ENCODE measurements around the gene MYO5C.
A peak's percentile ranks its signal among the peaks of the same experiment; 100 is the strongest.

Gene MYO5C

GRCh38 chr15:52308446-52309153 lies 13.0 kb upstream of the MYO5C start:
- TF ChIP-seq CTCF (IDR thresholded peaks at IDR 0.05; ENCODE audit: insufficient read depth, low read depth, low read length, missing control alignments) = no peak
- DNase-seq (ENCODE audit: low read depth) = no peak
- H3K4me3 ChIP-seq (ENCODE audit: low read length) = no peak overlapping the region

- no peak for DNase-seq (ENCODE audit: low read depth)
- H3K4me3 ChIP-seq (ENCODE audit: low read length) = no peak overlapping the region
- TF ChIP-seq CTCF (IDR thresholded peaks at IDR 0.05; ENCODE audit: insufficient read depth, low read depth, low read length, missing control alignments) = no peak
Measured at GRCh38 chr15:52307847-52308246, 12.2 kb upstream of the MYO5C start.

GRCh38 chr15:52306270-52306669 lies 10.7 kb upstream of the MYO5C start:
- no peak overlapping the region for H3K4me3 ChIP-seq (ENCODE audit: low read length)
- TF ChIP-seq CTCF (IDR thresholded peaks at IDR 0.05; ENCODE audit: insufficient read depth, low read depth, low read length, missing control alignments) = no peak
- DNase-seq (ENCODE audit: low read depth) = peak; percentile 96

GRCh38 chr15:52303093-52303772 lies 7.6 kb upstream of the MYO5C start:
- DNase-seq (ENCODE audit: low read depth) = no peak
- no peak for TF ChIP-seq CTCF (IDR thresholded peaks at IDR 0.05; ENCODE audit: insufficient read depth, low read depth, low read length, missing control alignments)
- H3K4me3 ChIP-seq (ENCODE audit: low read length) = no peak overlapping the region

GRCh38 chr15:52301265-52301847 lies 5.8 kb upstream of the MYO5C start:
- TF ChIP-seq CTCF (IDR thresholded peaks at IDR 0.05; ENCODE audit: insufficient read depth, low read depth, low read length, missing control alignments) = no peak
- DNase-seq (ENCODE audit: low read depth) = no peak
- no peak overlapping the region for H3K4me3 ChIP-seq (ENCODE audit: low read length)

- TF ChIP-seq CTCF (IDR thresholded peaks at IDR 0.05; ENCODE audit: insufficient read depth, low read depth, low read length, missing control alignments) = no peak
- peak overlapping the region; percentile 44 for H3K4me3 ChIP-seq (ENCODE audit: low read length)
- no peak for DNase-seq (ENCODE audit: low read depth)
Measured at GRCh38 chr15:52294881-52295420, 653 bp downstream of the MYO5C start.

Data from epithelial cell of esophagus (primary cell).